NT2/D1 (cell line): ENCODE results near the gene BAZ1A.

Source experiments
- SUZ12 ChIP-seq: IDR thresholded peaks from 2 replicates; pipeline ENCODE4 v1.6.1; 2011; ENCODE audit not compliant: insufficient read length, insufficient read depth; ENCODE audit errors: extremely low read depth
- ZNF274 ChIP-seq: IDR thresholded peaks from 2 replicates; pipeline ENCODE4 v1.6.1; 2011; ENCODE audit warnings: mild to moderate bottlenecking, low read depth, low read length

DNA sequence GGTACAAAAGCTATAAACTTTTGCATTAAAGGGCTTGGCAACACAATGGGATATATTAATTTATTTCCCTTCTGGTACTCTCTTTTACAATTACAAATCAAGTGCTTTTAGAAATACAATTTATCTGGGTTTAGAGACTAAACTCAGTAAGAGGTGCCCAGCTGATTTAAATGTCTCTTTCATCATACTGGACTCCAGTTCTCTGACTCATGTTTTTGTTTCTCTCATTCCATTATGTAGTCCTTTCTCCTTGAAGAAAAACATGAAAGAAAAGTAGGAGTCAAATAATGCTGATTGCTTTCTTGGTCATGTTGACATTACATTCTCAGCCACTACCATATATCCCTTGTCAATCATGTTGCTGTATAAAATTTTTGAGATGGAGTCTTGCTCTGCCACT, 124.5 kb downstream of the BAZ1A start:
- TF ChIP-seq ZNF274 = no peak
- TF ChIP-seq SUZ12 = no peak
